ENCODE results near the gene SCAI. TPM values are rescaled to one million over a fixed set of nuclear protein-coding genes. Genes with fewer than 3 reads are reported as not detected.

The SCAI gene
- total and polyA plus RNA-seq, 2 of the 4 experiments (the other 2 are of a cell fraction) = 3.6 to 14.5 TPM

GRCh38 chr9:125133403-125134329 is 9.7 kb downstream of the SCAI start:
- Histone ChIP-seq H3K27ac (ENCODE audit: insufficient read depth, low read length) (no peak overlapping the region), H4K91ac (ENCODE audit: insufficient read depth, low read depth, low read length) (no peak overlapping the region), H3K14ac (replicated peaks; ENCODE audit: low read depth, low read length) (peak overlapping the region; percentile 40; the same call in 1 of the 2 replicates), H2BK15ac (ENCODE audit: low read depth, low read length) (no peak overlapping the region), H3K4me2 (ENCODE audit: low read depth, low read length) (peak overlapping the region; percentile 67; the same call in 1 of the 2 replicates), H4K5ac (ENCODE audit: low read depth, low read length) (peak overlapping the region; percentile 42; the same call in 1 of the 2 replicates), H2AK5ac (ENCODE audit: low read depth, low read length) (no peak overlapping the region; the same call in 1 of the 2 replicates), H2BK5ac (ENCODE audit: low read depth, low read length, poor library complexity, severe bottlenecking) (no peak overlapping the region), H3K4me3 (ENCODE audit: insufficient read depth, low read depth, low read length) (no peak overlapping the region), H3K79me1 (ENCODE audit: low read depth in 1 of 2, low read length in 2 of 2) (peaks cover 19 to 51% of the 10 kb centered on the region in 2 experiments; a peak in 3 of 4 replicates), H3K4me1 (ENCODE audit: control insufficient read depth, insufficient read depth, low read length) (peaks cover 9% of the 10 kb centered on the region), H3K27me3 (ENCODE audit: control insufficient read depth, insufficient read depth, low read length) (no peaks in the 10 kb centered on the region), H3K9ac (ENCODE audit: low read depth, low read length) (no peak overlapping the region), H2BK120ac (ENCODE audit: low read depth, low read length) (no peak overlapping the region; the same call in 1 of the 2 replicates), H3K18ac (ENCODE audit: low read depth, low read length) (peak overlapping the region; percentile 80; the same call in 1 of the 2 replicates), H3K56ac (ENCODE audit: extremely low read depth, insufficient read depth, low read length) (no peak overlapping the region), H3K36me3 (ENCODE audit: control insufficient read depth, insufficient read depth, low read length) (no peaks in the 10 kb centered on the region), H3K23ac (ENCODE audit: low read depth, low read length) (0 out of 2 replicates have a peak overlapping the region, but pooled peaks have one; percentile 20), H4K8ac (ENCODE audit: low read depth in 2 of 2, low read length in 2 of 2) (no peak overlapping the region), H2AFZ (replicated peaks; ENCODE audit: low read length, poor library complexity) (no peak overlapping the region), H3K9me1 (ENCODE audit: insufficient read depth, low read length) (no peaks in the 10 kb centered on the region), H3K4ac (ENCODE audit: low read depth, low read length) (0 out of 2 replicates have a peak overlapping the region, but pooled peaks have one; percentile 14), H2BK20ac (ENCODE audit: low read depth, low read length) (no peak overlapping the region), H4K20me1 (ENCODE audit: insufficient read depth, low read length) (peaks cover 10% of the 10 kb centered on the region; the same call in 1 of the 2 replicates), H2AK9ac (replicated peaks; ENCODE audit: low read depth, low read length, poor library complexity) (no peak overlapping the region), H3K9me3 (ENCODE audit: control insufficient read depth, insufficient read depth, low read length) (no peaks in the 10 kb centered on the region)
- intact Hi-C loops (cut with micrococcal nuclease) (no loop called here), dilution Hi-C loops (cut with HindIII; ENCODE audit: low sequenced_read_pairs, unreplicated experiment) (no loop called here), in situ Hi-C loops (cut with MboI; ENCODE audit: low sequenced_read_pairs) (no loop called here)
- WGBS, 2 experiments (ENCODE audit: extremely low coverage in 2 of 2, insufficient read length in 1 of 2) = no CpG with 5 or more reads among the region's 1 CpG
- no TSS peak for BruUV-seq (replicated peaks)
- peak; percentile 47 for ATAC-seq (ENCODE audit: low read depth)
- DNase-seq = peak; percentile 30
- CTCF ChIA-PET = no interaction called here
- POLR2A ChIA-PET (ENCODE audit: unreplicated experiment) = no interaction called here
- TF ChIP-seq MAZ (IDR thresholded peaks at IDR 0.05; ENCODE audit: borderline replicate concordance, low read depth, low read length) (no peak), SMC3 (IDR thresholded peaks at IDR 0.05; ENCODE audit: low read depth, low read length) (no peak), MAFK (IDR thresholded peaks at IDR 0.05; ENCODE audit: low read depth, low read length) (no peak), POLR2A (IDR thresholded peaks at IDR 0.05; ENCODE audit: low read depth, low read length) (no peak), RAD21 (IDR thresholded peaks at IDR 0.05; ENCODE audit: low read length) (no peak), CEBPB (IDR thresholded peaks at IDR 0.05; ENCODE audit: low read depth, low read length) (no peak)
